Measurements from ENCODE around the gene NHSL2. TPM values are rescaled to one million over a fixed set of nuclear protein-coding genes. Genes with fewer than 3 reads are reported as not detected.
"Not testable (repeated sequence)": the region's sequence is repeated elsewhere in the genome, so short reads cannot be mapped to it uniquely, and the experiment has no call there.

NHSL2 gene
- total and polyA plus RNA-seq, 7 experiments from 2014 or later, result 0.18 to 17.0 (median 0.54) TPM

DNA sequence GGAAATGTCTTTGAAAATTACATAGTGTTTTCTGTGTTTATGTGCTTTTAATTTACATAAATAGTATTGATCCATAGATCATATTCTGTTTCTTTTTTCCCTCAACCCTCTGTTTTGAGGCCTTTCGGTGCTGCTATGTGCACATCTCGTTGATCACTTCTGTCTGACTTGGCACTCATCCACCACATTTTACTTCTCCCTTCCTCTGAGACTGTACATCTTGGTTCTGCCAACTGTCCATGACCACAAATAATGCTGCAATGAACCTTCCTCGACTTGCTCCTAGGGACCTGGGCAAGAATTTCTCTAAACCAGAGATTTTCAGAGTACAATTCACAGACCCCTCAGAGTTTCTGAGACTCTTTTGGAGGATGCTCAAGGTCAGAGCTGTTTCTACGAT, 146.7 kb downstream of the NHSL2 start:
- Histone ChIP-seq H3K4me3 (ENCODE audit: low read length) (no peak overlapping the region), H3K27ac (ENCODE audit: low read depth, low read length) (no peak overlapping the region), H3K27me3 (ENCODE audit: control insufficient read depth in 2 of 2, insufficient read depth in 2 of 2, low read length in 2 of 2) (no peaks in the 10 kb centered on the region), H3K4me1 (ENCODE audit: control insufficient read depth in 2 of 2, insufficient read depth in 2 of 2, low read length in 2 of 2) (no peaks in the 10 kb centered on the region), H3K36me3 (ENCODE audit: control insufficient read depth in 2 of 3, insufficient read depth in 3 of 3, low read length in 3 of 3) (no peaks in the 10 kb centered on the region), H3K9me3 (ENCODE audit: control insufficient read depth in 2 of 3, low read length in 3 of 3) (no peaks in the 10 kb centered on the region)
- no peaks in the 10 kb centered on the region for H3K36me3 Mint-ChIP-seq
- H3K27me3 Mint-ChIP-seq, result peaks cover 0 to 40% (median 0%) of the 10 kb centered on the region in 5 donors
- no peak overlapping the region for H3K27ac Mint-ChIP-seq
- no peak overlapping the region for H3K4me3 Mint-ChIP-seq
- H3K4me1 Mint-ChIP-seq, result peaks cover 0 to 3% (median 0%) of the 10 kb centered on the region in 7 donors
- CTCF ChIA-PET, result no interaction called here
- DNase-seq (no peak), ATAC-seq (peak; percentile 34)
- intact Hi-C loops (cut with micrococcal nuclease), result no loop called here
- POLR2A ChIA-PET, result no interaction called here
- peaks cover 0 to 2% (median 0%) of the 10 kb centered on the region in 11 donors for H3K9me3 Mint-ChIP-seq

DNA sequence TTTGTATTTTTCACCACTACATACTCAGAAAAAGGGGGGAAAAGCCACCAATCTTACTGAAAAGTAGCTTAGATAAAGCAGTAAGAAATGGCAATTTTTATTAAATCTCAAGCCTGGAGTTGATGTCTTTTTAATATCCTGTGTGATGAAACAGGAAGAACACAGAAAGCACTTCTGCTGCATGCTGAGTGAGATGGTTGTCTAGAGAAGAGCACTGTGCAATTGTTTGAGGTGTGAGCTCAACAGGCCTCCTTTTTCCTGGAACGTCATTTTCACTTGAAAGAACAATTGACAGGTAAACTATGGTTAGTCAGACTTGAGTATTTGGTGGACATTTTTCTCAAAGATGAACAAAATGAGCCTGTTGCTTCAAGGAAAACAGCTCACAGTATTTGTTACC, 147.2 kb downstream of the NHSL2 start:
- no peak overlapping the region for H3K4me3 ChIP-seq (ENCODE audit: low read length)
- no peaks in the 10 kb centered on the region for H3K36me3 ChIP-seq (ENCODE audit: control insufficient read depth in 2 of 3, insufficient read depth in 3 of 3, low read length in 3 of 3)
- ChIA-PET POLR2A (no interaction called here), CTCF (no interaction called here)
- Mint-ChIP-seq H3K4me3 (no peak overlapping the region), H3K36me3 (no peaks in the 10 kb centered on the region), H3K9me3 (no peaks in the 10 kb centered on the region), H3K4me1 (peaks cover 0 to 1% (median 0%) of the 10 kb centered on the region in 7 donors), H3K27me3 (peaks cover 0 to 38% (median 0%) of the 10 kb centered on the region in 5 donors), H3K27ac (no peak overlapping the region)
- DNase-seq, result no peak
- no peak overlapping the region for H3K27ac ChIP-seq (ENCODE audit: low read depth, low read length)
- no peaks in the 10 kb centered on the region for H3K4me1 ChIP-seq (ENCODE audit: control insufficient read depth in 2 of 2, insufficient read depth in 2 of 2, low read length in 2 of 2)
- intact Hi-C loops (cut with micrococcal nuclease), result no loop called here
- no peaks in the 10 kb centered on the region for H3K9me3 ChIP-seq (ENCODE audit: control insufficient read depth in 2 of 3, low read length in 3 of 3)
- no peak for ATAC-seq
- no peaks in the 10 kb centered on the region for H3K27me3 ChIP-seq (ENCODE audit: control insufficient read depth in 2 of 2, insufficient read depth in 2 of 2, low read length in 2 of 2)

DNA sequence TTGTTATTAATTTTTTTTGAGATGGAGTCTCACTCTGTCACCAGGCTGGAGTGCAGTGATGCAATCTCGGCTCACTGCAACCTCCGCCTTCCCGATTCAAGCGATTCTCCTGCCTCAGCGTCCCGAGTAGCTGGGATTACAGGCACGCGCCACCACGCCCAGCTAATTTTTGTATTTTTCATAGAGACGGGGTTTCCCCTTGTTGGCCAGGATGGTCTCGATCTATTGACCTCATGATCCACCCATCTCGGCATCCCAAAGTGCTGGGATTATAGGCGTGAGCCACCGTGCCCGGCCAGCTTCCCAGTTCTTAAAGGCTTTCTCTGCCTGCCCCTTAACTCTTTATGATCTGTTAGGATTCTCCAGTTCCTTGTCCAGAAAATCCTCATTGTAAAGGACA, 147.7 kb downstream of the NHSL2 start:
- H3K36me3 Mint-ChIP-seq; H3K36me3 ChIP-seq (ENCODE audit: control insufficient read depth in 2 of 3, insufficient read depth in 3 of 3, low read length in 3 of 3); H3K27ac Mint-ChIP-seq; POLR2A ChIA-PET; H3K4me1 ChIP-seq (ENCODE audit: control insufficient read depth in 2 of 2, insufficient read depth in 2 of 2, low read length in 2 of 2); DNase-seq; H3K9me3 ChIP-seq (ENCODE audit: control insufficient read depth in 2 of 3, low read length in 3 of 3); H3K9me3 Mint-ChIP-seq; H3K27me3 ChIP-seq (ENCODE audit: control insufficient read depth in 2 of 2, insufficient read depth in 2 of 2, low read length in 2 of 2); intact Hi-C loops (cut with micrococcal nuclease); H3K4me3 ChIP-seq (ENCODE audit: low read length); H3K4me1 Mint-ChIP-seq; H3K27ac ChIP-seq (ENCODE audit: low read depth, low read length); H3K4me3 Mint-ChIP-seq; CTCF ChIA-PET; ATAC-seq: not testable (repeated sequence)
- peaks cover 0 to 36% (median 0%) of the 10 kb centered on the region in 5 donors for H3K27me3 Mint-ChIP-seq

DNA sequence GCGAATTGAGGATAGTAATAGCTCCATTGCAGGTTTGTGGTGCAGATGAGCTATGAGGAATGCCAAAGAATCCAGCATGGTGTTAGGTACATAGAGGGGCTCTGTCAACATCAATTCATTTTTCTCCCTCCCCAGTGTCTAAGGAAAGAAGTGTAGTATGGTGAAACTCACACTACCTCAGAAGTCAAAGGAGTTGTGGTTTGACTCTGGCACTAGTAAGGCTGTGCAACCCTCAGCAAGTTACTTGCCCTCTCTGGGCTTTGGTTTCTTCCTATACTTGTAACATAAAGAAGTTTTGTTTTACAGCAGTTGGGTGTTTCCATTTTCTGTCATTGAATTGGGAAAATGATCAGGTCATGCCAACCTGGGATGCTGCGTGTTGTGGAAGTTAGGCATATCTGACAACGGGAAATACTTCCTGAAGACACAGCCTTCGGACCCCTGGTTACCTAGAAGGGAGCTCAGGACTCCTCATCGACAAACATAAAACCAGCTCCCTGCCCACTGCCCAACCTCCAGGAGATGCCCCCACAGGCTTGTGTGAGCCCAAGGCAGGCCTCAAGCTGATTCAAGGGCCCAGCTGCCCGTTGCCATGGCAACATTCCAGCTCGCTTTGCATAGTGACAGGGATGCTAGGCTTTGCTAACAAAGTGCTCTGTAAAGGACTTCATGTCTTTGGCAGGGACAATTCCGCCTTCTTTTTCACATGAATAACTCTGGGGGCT, 149.7 kb downstream of the NHSL2 start:
- POLR2A ChIA-PET, result no interaction called here
- ATAC-seq, result no peak
- H3K27me3 Mint-ChIP-seq, result peaks cover 0 to 40% (median 4%) of the 10 kb centered on the region in 5 donors

DNA sequence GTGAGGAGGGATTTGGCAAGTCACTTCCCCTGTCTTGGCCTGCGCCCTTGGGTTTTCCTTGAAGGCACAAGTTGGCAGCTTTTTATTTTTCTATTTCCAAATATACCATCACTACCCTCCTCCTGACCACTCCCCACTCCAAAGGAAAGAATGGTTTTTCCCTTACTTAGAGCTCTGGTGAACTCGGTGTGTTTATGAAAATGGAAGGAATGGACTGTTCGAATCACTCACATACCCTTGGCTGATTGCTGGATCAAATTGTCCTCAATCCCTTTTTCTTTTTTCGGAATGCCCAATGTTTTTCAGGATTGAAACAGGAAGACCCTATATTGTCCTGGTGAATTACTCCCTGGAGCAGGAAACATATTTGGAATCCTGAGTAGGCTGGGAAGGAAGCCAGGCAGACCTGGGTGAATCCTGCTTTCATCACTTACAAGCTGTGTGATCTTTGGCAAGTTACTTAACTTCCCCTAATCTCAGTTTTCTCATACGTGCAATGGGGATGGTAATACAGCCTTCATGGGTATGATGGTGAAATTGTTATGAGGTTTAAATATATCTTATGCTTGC, 150.4 kb downstream of the NHSL2 start:
- H3K27ac Mint-ChIP-seq, result no peak overlapping the region
- POLR2A ChIA-PET, result no interaction called here

More for the DNA sequence above, 149.7 kb downstream of the NHSL2 start:
- no peak overlapping the region for H3K27ac ChIP-seq (ENCODE audit: low read depth, low read length)
- CTCF ChIA-PET, result no interaction called here
- no peak overlapping the region for H3K27ac Mint-ChIP-seq
- peaks cover 0 to 1% (median 0%) of the 10 kb centered on the region in 7 donors for H3K4me1 Mint-ChIP-seq
- no peaks in the 10 kb centered on the region for H3K36me3 Mint-ChIP-seq
- no peaks in the 10 kb centered on the region for H3K4me1 ChIP-seq (ENCODE audit: control insufficient read depth in 2 of 2, insufficient read depth in 2 of 2, low read length in 2 of 2)
- intact Hi-C loops (cut with micrococcal nuclease), result no loop called here
- no peak overlapping the region for H3K4me3 ChIP-seq (ENCODE audit: low read length)
- DNase-seq, result no peak
- no peaks in the 10 kb centered on the region for H3K9me3 Mint-ChIP-seq
- H3K27me3 ChIP-seq (ENCODE audit: control insufficient read depth in 2 of 2, insufficient read depth in 2 of 2, low read length in 2 of 2), result no peaks in the 10 kb centered on the region
- no peaks in the 10 kb centered on the region for H3K36me3 ChIP-seq (ENCODE audit: control insufficient read depth in 2 of 3, insufficient read depth in 3 of 3, low read length in 3 of 3)
- no peaks in the 10 kb centered on the region for H3K9me3 ChIP-seq (ENCODE audit: control insufficient read depth in 2 of 3, low read length in 3 of 3)
- no peak overlapping the region for H3K4me3 Mint-ChIP-seq

DNA sequence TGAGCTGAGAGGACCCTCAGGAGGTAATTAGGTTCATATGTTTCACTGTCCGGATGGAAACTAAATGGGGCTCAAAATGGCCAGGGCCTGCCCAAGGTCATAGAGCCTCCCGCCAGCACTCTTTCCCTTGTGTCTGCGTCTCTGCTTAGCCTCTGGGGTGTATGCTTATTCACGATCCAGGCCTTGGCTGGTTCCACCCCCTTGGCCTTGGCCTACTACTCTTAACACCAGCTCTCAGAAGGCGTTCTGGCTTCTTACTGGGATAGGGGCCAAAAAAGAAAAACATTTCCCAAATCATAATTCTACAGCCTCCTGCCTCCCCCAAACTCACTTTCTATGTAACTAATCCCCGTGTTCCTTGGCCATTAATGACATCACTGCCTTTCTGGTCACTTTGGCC, 152.3 kb downstream of the NHSL2 start:
- Mint-ChIP-seq H3K4me3 (no peak overlapping the region), H3K4me1 (peaks cover 0 to 1% (median 0%) of the 10 kb centered on the region in 7 donors), H3K27ac (no peak overlapping the region), H3K36me3 (no peaks in the 10 kb centered on the region), H3K27me3 (peaks cover 4 to 53% (median 14%) of the 10 kb centered on the region in 5 donors), H3K9me3 (no peaks in the 10 kb centered on the region)
- Histone ChIP-seq H3K27me3 (ENCODE audit: control insufficient read depth in 2 of 2, insufficient read depth in 2 of 2, low read length in 2 of 2) (no peaks in the 10 kb centered on the region), H3K27ac (ENCODE audit: low read depth, low read length) (no peak overlapping the region), H3K9me3 (ENCODE audit: control insufficient read depth in 2 of 3, low read length in 3 of 3) (no peaks in the 10 kb centered on the region), H3K4me3 (ENCODE audit: low read length) (no peak overlapping the region), H3K4me1 (ENCODE audit: control insufficient read depth in 2 of 2, insufficient read depth in 2 of 2, low read length in 2 of 2) (no peaks in the 10 kb centered on the region), H3K36me3 (ENCODE audit: control insufficient read depth in 2 of 3, insufficient read depth in 3 of 3, low read length in 3 of 3) (no peaks in the 10 kb centered on the region)
- ATAC-seq, result no peak
- no peak for DNase-seq
- ChIA-PET POLR2A (no interaction called here), CTCF (no interaction called here)
- intact Hi-C loops (cut with micrococcal nuclease), result no loop called here

More for the DNA sequence above, 150.4 kb downstream of the NHSL2 start:
- Histone ChIP-seq H3K9me3 (ENCODE audit: control insufficient read depth in 2 of 3, low read length in 3 of 3) (no peaks in the 10 kb centered on the region), H3K4me1 (ENCODE audit: control insufficient read depth in 2 of 2, insufficient read depth in 2 of 2, low read length in 2 of 2) (no peaks in the 10 kb centered on the region), H3K36me3 (ENCODE audit: control insufficient read depth in 2 of 3, insufficient read depth in 3 of 3, low read length in 3 of 3) (no peaks in the 10 kb centered on the region), H3K4me3 (ENCODE audit: low read length) (no peak overlapping the region), H3K27ac (ENCODE audit: low read depth, low read length) (no peak overlapping the region), H3K27me3 (ENCODE audit: control insufficient read depth in 2 of 2, insufficient read depth in 2 of 2, low read length in 2 of 2) (no peaks in the 10 kb centered on the region)
- Mint-ChIP-seq H3K9me3 (no peaks in the 10 kb centered on the region), H3K27me3 (peaks cover 4 to 45% (median 5%) of the 10 kb centered on the region in 5 donors), H3K36me3 (no peaks in the 10 kb centered on the region), H3K4me3 (no peak overlapping the region), H3K4me1 (peaks cover 0 to 1% (median 0%) of the 10 kb centered on the region in 7 donors)
- intact Hi-C loops (cut with micrococcal nuclease), result no loop called here
- CTCF ChIA-PET, result no interaction called here
- ATAC-seq (no peak), DNase-seq (no peak)
